T-helper 9 cell (primary cell): ENCODE results near the gene SWSAP1.
A peak's percentile ranks its signal among the peaks of the same experiment; 100 is the strongest.
"Not testable (repeated sequence)": the region's sequence is repeated elsewhere in the genome, so short reads cannot be mapped to it uniquely, and the experiment has no call there.

Experiments
- DNase-seq: peaks from one replicate; pipeline ENCODE4 v3.0.0-alpha.2; 2020
- total RNA-seq, 2 donors: gene quantifications; one replicate each; lab custom pipeline; 2026; lab: John Stamatoyannopoulos, UW

The SWSAP1 gene
- 3.4 to 5.2 reads per million in 2 donors for total RNA-seq

- peak; percentile 92 for DNase-seq
Measured at GRCh38 chr19:11374433-11375142, at the start of gene SWSAP1. TSS of gene SWSAP1 (plus strand) at chr19:11374666. CDS start at chr19:11374681, 15 bp downstream.

- no peak for DNase-seq
Measured at GRCh38 chr19:11324748-11325389, 49.6 kb upstream of the SWSAP1 start.

- DNase-seq = no peak
Measured at GRCh38 chr19:11325544-11325943, 48.9 kb upstream of the SWSAP1 start.

- no peak for DNase-seq
Measured at GRCh38 chr19:11330127-11330526, 44.3 kb upstream of the SWSAP1 start.

GRCh38 chr19:11331502-11331901 is 43.0 kb upstream of the SWSAP1 start:
- no peak for DNase-seq

- DNase-seq = no peak
Measured at GRCh38 chr19:11332822-11333221, 41.6 kb upstream of the SWSAP1 start.

GRCh38 chr19:11333838-11334237 is 40.6 kb upstream of the SWSAP1 start:
- not testable (repeated sequence) for DNase-seq

- DNase-seq = no peak
Measured at GRCh38 chr19:11335449-11336146, 38.9 kb upstream of the SWSAP1 start.

GRCh38 chr19:11337080-11337479 is 37.4 kb upstream of the SWSAP1 start:
- no peak for DNase-seq

- no peak for DNase-seq
Measured at GRCh38 chr19:11338121-11338520, 36.3 kb upstream of the SWSAP1 start.

- DNase-seq = no peak
Measured at GRCh38 chr19:11338569-11339253, 35.8 kb upstream of the SWSAP1 start.

- DNase-seq = peak; percentile 59
Measured at GRCh38 chr19:11339254-11340098, 35.0 kb upstream of the SWSAP1 start, which contains the start of gene RAB3D. TSS of gene RAB3D (minus strand) at chr19:11339657. CDS start at chr19:11337399, 2,258 bp downstream.

- not testable (repeated sequence) for DNase-seq
Measured at GRCh38 chr19:11340099-11340467, 34.4 kb upstream of the SWSAP1 start.

GRCh38 chr19:11342429-11342828 is 32.0 kb upstream of the SWSAP1 start:
- DNase-seq = no peak

GRCh38 chr19:11345122-11345803 is 29.2 kb upstream of the SWSAP1 start:
- DNase-seq = no peak

GRCh38 chr19:11346104-11346940 is 28.1 kb upstream of the SWSAP1 start, which contains the start of the genes CCDC159 and TMEM205:
TSS of gene CCDC159 (plus strand) at chr19:11346519. CDS start at chr19:11346607, 88 bp downstream.
TSS of gene TMEM205 (minus strand) at chr19:11346268. CDS start at chr19:11345619, 649 bp downstream.
- peak; percentile 95 for DNase-seq

- no peak for DNase-seq
Measured at GRCh38 chr19:11347546-11348039, 26.9 kb upstream of the SWSAP1 start.

GRCh38 chr19:11349171-11349570 is 25.3 kb upstream of the SWSAP1 start:
- DNase-seq = no peak

- not testable (repeated sequence) for DNase-seq
Measured at GRCh38 chr19:11354102-11354501, 20.4 kb upstream of the SWSAP1 start.
